Esophagus muscularis mucosa (tissue), 4 donors: ENCODE measurements around the gene CDC25B. TPM values are rescaled to one million over a fixed set of nuclear protein-coding genes. Genes with fewer than 3 reads are reported as not detected.

Experiments used
- DNase-seq: peaks from one replicate; pipeline ENCODE4 v3.0.0-alpha.2; 2017; ENCODE audit errors: extremely low spot score
- H3K27ac ChIP-seq, 4 donors: fragments of 200-600 bp; sonication (generic); replicated peaks in 1 of 4; 1 replicate in 3 of 4; 2 replicates in 1 of 4; pipeline ENCODE4 v1.5.1; 2016 to 2019; ENCODE audit warnings: mild to moderate bottlenecking in 1 of 4
- H3K27me3 ChIP-seq, 4 donors: fragments of 200-600 bp; sonication (generic); one replicate each; pipeline versions ENCODE4 v1.5.1 to v1.6.0; 2016 to 2019
- H3K36me3 ChIP-seq, 4 donors: fragments of 200-600 bp; sonication (generic); one replicate each; pipeline ENCODE4 v1.5.1; 2016 to 2019
- H3K4me1 ChIP-seq, 4 donors: fragments of 200-600 bp; sonication (generic); one replicate each; pipeline ENCODE4 v1.5.1; 2016 to 2019
- H3K4me3 ChIP-seq, 4 donors: fragments of 200-600 bp; sonication (generic); 1 replicate in 2 of 4; 2 replicates in 2 of 4; pipeline ENCODE4 v1.5.1; 2016 to 2019; ENCODE audit warnings: mild to moderate bottlenecking in 4 of 4, moderate library complexity in 1 of 4
- H3K9me3 ChIP-seq, 4 donors: fragments of 200-600 bp; sonication (generic); 1 replicate in 3 of 4; 2 replicates in 1 of 4; pipeline ENCODE4 v1.5.1; 2016 to 2019
- EP300 ChIP-seq: sonication (generic); formaldehyde crosslinking; IDR thresholded peaks from one replicate; pipeline ENCODE4 v1.6.1; 2017; ENCODE audit warnings: antibody characterized with exemption
- POLR2A ChIP-seq: fragments of 450-650 bp; IDR thresholded peaks from one replicate; pipeline ENCODE4 v1.6.1; 2017; ENCODE audit warnings: antibody characterized with exemption, moderate library complexity, mild to moderate bottlenecking, low read depth
- POLR2AphosphoS5 ChIP-seq, 2 donors: sonication (generic); formaldehyde crosslinking; IDR thresholded peaks; one replicate each; pipeline ENCODE4 v1.6.1; 2017; ENCODE audit warnings: antibody characterized with exemption in 2 of 2
- WGBS: methylation state at CpG from one replicate; pipeline ENCODE4 v1.1.5; 2018; 5-methylcytosine and 5-hydroxymethylcytosine counted together
- intact Hi-C: fragments of 100-400 bp; cut with DNase I; formaldehyde crosslinking; loops from one replicate; pipeline ENCODE4 v1.15.1; 2023
- total RNA-seq, 4 donors: library from RNA; depleted of rRNA; stranded (reverse); fragments of >200 nt; gene quantifications; one replicate each; pipeline versions ENCODE4 v1.1.0 to v1.2.1, GENCODE V29; 2016
- TF ChIP-seq, protein P1 (sequence below), 3 experiments: fragments of 200-600 bp in 2 of 3; fragments of 450-650 bp in 1 of 3; sonication (generic) in 2 of 3; IDR thresholded peaks; one replicate each; pipeline ENCODE4 v1.5.1; 2017 to 2019; ENCODE audit warnings: antibody characterized with exemption in 3 of 3, mild to moderate bottlenecking in 2 of 3, moderate library complexity in 1 of 3

The CDC25B gene
- total RNA-seq, 4 donors from 2014 or later, result 29.9 to 43.1 (median 35.6) TPM

- no peaks in the 10 kb centered on the region for H3K27me3 ChIP-seq
- TF ChIP-seq, protein P1, sequence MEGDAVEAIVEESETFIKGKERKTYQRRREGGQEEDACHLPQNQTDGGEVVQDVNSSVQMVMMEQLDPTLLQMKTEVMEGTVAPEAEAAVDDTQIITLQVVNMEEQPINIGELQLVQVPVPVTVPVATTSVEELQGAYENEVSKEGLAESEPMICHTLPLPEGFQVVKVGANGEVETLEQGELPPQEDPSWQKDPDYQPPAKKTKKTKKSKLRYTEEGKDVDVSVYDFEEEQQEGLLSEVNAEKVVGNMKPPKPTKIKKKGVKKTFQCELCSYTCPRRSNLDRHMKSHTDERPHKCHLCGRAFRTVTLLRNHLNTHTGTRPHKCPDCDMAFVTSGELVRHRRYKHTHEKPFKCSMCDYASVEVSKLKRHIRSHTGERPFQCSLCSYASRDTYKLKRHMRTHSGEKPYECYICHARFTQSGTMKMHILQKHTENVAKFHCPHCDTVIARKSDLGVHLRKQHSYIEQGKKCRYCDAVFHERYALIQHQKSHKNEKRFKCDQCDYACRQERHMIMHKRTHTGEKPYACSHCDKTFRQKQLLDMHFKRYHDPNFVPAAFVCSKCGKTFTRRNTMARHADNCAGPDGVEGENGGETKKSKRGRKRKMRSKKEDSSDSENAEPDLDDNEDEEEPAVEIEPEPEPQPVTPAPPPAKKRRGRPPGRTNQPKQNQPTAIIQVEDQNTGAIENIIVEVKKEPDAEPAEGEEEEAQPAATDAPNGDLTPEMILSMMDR (IDR thresholded peaks at IDR 0.05), result no peak
- TF ChIP-seq EP300 (no peak), POLR2AphosphoS5 (IDR thresholded peaks at IDR 0.05) (no peak), POLR2A (no peak)
- peaks cover 28 to 39% (median 33%) of the 10 kb centered on the region in 4 donors for H3K4me1 ChIP-seq
- H3K4me3 ChIP-seq, result peak overlapping the region; percentile 65 to 85 (median 74)
- intact Hi-C loops, result loop anchor here (2.0 kb wide), 1 partner anchor 33 kb away; the partner anchor contains the start of gene CENPB
- peak overlapping the region; percentile 91 to 98 (median 95) for H3K27ac ChIP-seq
- H3K36me3 ChIP-seq, result peaks cover 19 to 26% (median 23%) of the 10 kb centered on the region in 4 donors
- no peak for DNase-seq
- 70% methylated on average over 19 of the region's 20 CpGs for WGBS
- H3K9me3 ChIP-seq, result no peaks in the 10 kb centered on the region
Measured at GRCh38 chr20:3819411-3820047, 23.4 kb downstream of the CDC25B start.

- no peaks in the 10 kb centered on the region for H3K27me3 ChIP-seq
- TF ChIP-seq POLR2A (no peak), EP300 (no peak), POLR2AphosphoS5 (IDR thresholded peaks at IDR 0.05) (peak; percentile 88 to 97)
- TF ChIP-seq, protein P1 (IDR thresholded peaks at IDR 0.05), result peak; percentile 99 to 100 (median 99)
- intact Hi-C loops, result loop anchor here (2.0 kb wide), 1 partner anchor 33 kb away; the partner anchor contains the start of gene CENPB
Measured at GRCh38 chr20:3820048-3820900, 24.2 kb downstream of the CDC25B start, which contains the start of gene AP5S1. Gene AP5S1, plus strand, starts transcription at chr20:3820547. Its CDS starts 1,571 bp downstream, at chr20:3822118.

GRCh38 chr20:3820901-3821727 lies 25.0 kb downstream of the CDC25B start:
- Histone ChIP-seq H3K4me1 (peaks cover 28 to 39% (median 33%) of the 10 kb centered on the region in 4 donors), H3K36me3 (peaks cover 19 to 42% (median 34%) of the 10 kb centered on the region in 4 donors), H3K4me3 (peak overlapping the region; percentile 65 to 85 (median 74)), H3K27me3 (no peaks in the 10 kb centered on the region), H3K9me3 (no peaks in the 10 kb centered on the region), H3K27ac (peak overlapping the region; percentile 91 to 98 (median 95))
- no peak for DNase-seq
- 41% methylated on average over 20 of the region's 20 CpGs for WGBS
- intact Hi-C loops, result loop anchor here (2.0 kb wide), 1 partner anchor 34 kb away; the partner anchor contains the start of gene CENPB
- TF ChIP-seq, protein P1 (IDR thresholded peaks at IDR 0.05), result no peak
- no peak for TF ChIP-seq POLR2A
- TF ChIP-seq POLR2AphosphoS5 (IDR thresholded peaks at IDR 0.05), result no peak
- TF ChIP-seq EP300, result no peak

More at GRCh38 chr20:3820048-3820900, 24.2 kb downstream of the CDC25B start, which contains the start of gene AP5S1:
- peak within 1 kb of the TSS; percentile 91 to 98 (median 95) for H3K27ac ChIP-seq
- peak within 1 kb of the TSS; percentile 65 to 85 (median 74) for H3K4me3 ChIP-seq
- 0% methylated on average over 13 of the region's 96 CpGs for WGBS
- peak; percentile 99 for DNase-seq
- no peaks in the 10 kb centered on the region for H3K9me3 ChIP-seq
- peaks cover 19 to 34% (median 29%) of the 10 kb centered on the region in 4 donors for H3K36me3 ChIP-seq
- H3K4me1 ChIP-seq, result peaks cover 28 to 39% (median 33%) of the 10 kb centered on the region in 4 donors

DNA sequence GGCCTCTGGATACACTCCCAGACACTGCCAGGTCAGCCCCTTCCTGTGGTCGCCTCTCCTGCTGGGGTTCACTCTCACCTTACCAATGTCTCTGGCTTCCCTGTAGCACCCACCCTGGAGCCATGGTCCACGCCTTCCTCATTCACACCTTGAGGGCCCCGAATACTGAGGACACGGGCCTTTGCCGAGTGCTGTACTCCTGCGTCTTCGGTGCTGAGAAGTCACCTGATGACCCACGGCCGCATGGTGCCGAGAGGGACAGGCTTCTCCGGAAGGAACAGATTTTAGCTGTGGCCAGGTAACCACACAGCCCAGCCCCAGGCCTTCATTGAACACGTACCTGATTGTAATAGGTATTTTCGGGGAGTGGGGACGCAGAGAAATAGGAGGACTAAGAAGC lies 25.9 kb downstream of the CDC25B start:
- intact Hi-C loops, result loop anchor here (2.0 kb wide), 1 partner anchor 35 kb away; the partner anchor contains the start of gene CENPB
- Histone ChIP-seq H3K9me3 (no peaks in the 10 kb centered on the region), H3K27ac (peak overlapping the region in 2 of 4 donors; percentile 93 to 97), H3K4me3 (no peak overlapping the region), H3K36me3 (peaks cover 19 to 51% (median 39%) of the 10 kb centered on the region in 4 donors), H3K4me1 (peaks cover 28 to 39% (median 33%) of the 10 kb centered on the region in 4 donors), H3K27me3 (no peaks in the 10 kb centered on the region)
- TF ChIP-seq POLR2AphosphoS5 (IDR thresholded peaks at IDR 0.05) (no peak), POLR2A (no peak), EP300 (no peak)
- TF ChIP-seq, protein P1 (IDR thresholded peaks at IDR 0.05), result no peak
- no peak for DNase-seq
- WGBS, result 93% methylated on average over 14 of the region's 14 CpGs
